ENCODE results near the gene CCDC102A.

GRCh38 chr16:57485916-57486857 is 50.2 kb downstream of the CCDC102A start, which contains the start of gene DOK4:
- TF ChIP-seq CTCF (conservative IDR thresholded peaks at IDR 0.05) (no peak), ZFX (IDR thresholded peaks at IDR 0.05) (no peak)

Data from C4-2B (cell line).